Activated CD4-positive, alpha-beta T cell treated with anti-CD3 and anti-CD28 coated beads, Interleukin-2, amount 10 ng/mL, durations not matched to agents 7 days and 5 days (primary cell): ENCODE results near the gene PIGH. TPM values are rescaled to one million over a fixed set of nuclear protein-coding genes. Genes with fewer than 3 reads are reported as not detected.
A peak's percentile ranks its signal among the peaks of the same experiment; 100 is the strongest.
"Not testable (repeated sequence)": the region's sequence is repeated elsewhere in the genome, so short reads cannot be mapped to it uniquely, and the experiment has no call there.

Experiments
- CTCF ChIA-PET: fragments of 350-600 bp; sonication (Branson Sonifier 250); formaldehyde crosslinking; loops from one replicate; lab custom pipeline; 2021; ENCODE audit warnings: antibody characterized with exemption; lab: Charles Lee
- POLR2A ChIA-PET: fragments of 350-600 bp; sonication (Branson Sonifier 250); formaldehyde crosslinking; loops from one replicate; lab custom pipeline; 2021; ENCODE audit warnings: antibody characterized with exemption; lab: Charles Lee
- DNase-seq: peaks from one replicate; pipeline ENCODE4 v3.0.0-alpha.2; 2020
- H3K27ac Mint-ChIP-seq: one replicate; pipeline ENCODE4 v1.8.0; 2021; ENCODE audit warnings: mild to moderate bottlenecking, moderate library complexity, mixed read lengths
- H3K27me3 Mint-ChIP-seq: one replicate; pipeline ENCODE4 v1.8.0; 2021; ENCODE audit warnings: mixed read lengths
- H3K36me3 Mint-ChIP-seq: one replicate; pipeline ENCODE4 v1.8.0; 2021; ENCODE audit warnings: low read depth, mixed read lengths
- H3K4me1 Mint-ChIP-seq: one replicate; pipeline ENCODE4 v1.8.0; 2021; ENCODE audit warnings: mixed read lengths
- H3K4me3 Mint-ChIP-seq: one replicate; pipeline ENCODE4 v1.8.0; 2021; ENCODE audit warnings: mild to moderate bottlenecking, moderate library complexity, mixed read lengths
- H3K9me3 Mint-ChIP-seq: one replicate; pipeline ENCODE4 v1.8.0; 2021; ENCODE audit warnings: mixed read lengths
- total RNA-seq, 2 experiments: library from RNA; stranded (reverse); gene quantifications; one replicate each; pipeline ENCODE4 v1.2.3, GENCODE V29; 2021

PIGH gene
- total RNA-seq, 2 experiments from 2014 or later = 17.4 to 18.5 TPM

GRCh38 chr14:67600562-67600974 is 500 bp upstream of the PIGH start:
- H3K4me3 Mint-ChIP-seq = peak overlapping the region; percentile 92

GRCh38 chr14:67595392-67595791 is 4.7 kb downstream of the PIGH start:
- ChIA-PET CTCF (interaction anchor here (1.1 kb wide), 1 partner anchor 13 kb away, joined by 3 read pairs; no protein-coding TSS in a partner anchor), POLR2A (no interaction called here)
- no peak for DNase-seq
- no peak overlapping the region for H3K27ac Mint-ChIP-seq
- no peaks in the 10 kb centered on the region for H3K9me3 Mint-ChIP-seq
- H3K36me3 Mint-ChIP-seq = peaks cover 15% of the 10 kb centered on the region
- no peak overlapping the region for H3K4me3 Mint-ChIP-seq
- peaks cover 30% of the 10 kb centered on the region for H3K4me1 Mint-ChIP-seq
- H3K27me3 Mint-ChIP-seq = no peaks in the 10 kb centered on the region

More at GRCh38 chr14:67600562-67600974, 500 bp upstream of the PIGH start:
- H3K27me3 Mint-ChIP-seq, H3K9me3 Mint-ChIP-seq, DNase-seq: not testable (repeated sequence)
- ChIA-PET POLR2A (interaction anchor here (1.2 kb wide), 1 partner anchor 9 kb away, joined by 3 read pairs; no protein-coding TSS in a partner anchor), CTCF (interaction anchor here (0.6 to 2.5 kb wide), 33 partner anchors 8 to 244 kb away, joined by 3 to 12 read pairs (median 4); partner anchors contain the start of gene TMEM229B)
- Mint-ChIP-seq H3K36me3 (peaks cover 14% of the 10 kb centered on the region), H3K4me1 (peaks cover 40% of the 10 kb centered on the region), H3K27ac (peak overlapping the region; percentile 91)

- H3K27me3 Mint-ChIP-seq, H3K4me3 Mint-ChIP-seq, H3K9me3 Mint-ChIP-seq, H3K27ac Mint-ChIP-seq, DNase-seq, POLR2A ChIA-PET: not testable (repeated sequence)
- H3K4me1 Mint-ChIP-seq = peaks cover 18% of the 10 kb centered on the region
- CTCF ChIA-PET = interaction anchor here (1.2 to 1.7 kb wide), 2 partner anchors 11 to 13 kb away, joined by 3 to 4 read pairs; no protein-coding TSS in a partner anchor
- H3K36me3 Mint-ChIP-seq = peaks cover 17% of the 10 kb centered on the region
Measured at GRCh38 chr14:67593650-67594049, 6.4 kb downstream of the PIGH start.

GRCh38 chr14:67589204-67589770 is 10.8 kb downstream of the PIGH start:
- POLR2A ChIA-PET = no interaction called here
- Mint-ChIP-seq H3K4me3 (no peak overlapping the region), H3K4me1 (no peaks in the 10 kb centered on the region), H3K36me3 (peaks cover 11% of the 10 kb centered on the region), H3K27ac (no peak overlapping the region), H3K27me3 (no peaks in the 10 kb centered on the region), H3K9me3 (no peaks in the 10 kb centered on the region)
- DNase-seq = no peak
- CTCF ChIA-PET = interaction anchor here (0.7 to 2.4 kb wide), 3 partner anchors 11 to 151 kb away, joined by 3 to 10 read pairs (median 6); partner anchors contain the start of gene PIGH

GRCh38 chr14:67586369-67586768 is 13.7 kb downstream of the PIGH start:
- H3K4me1 Mint-ChIP-seq = peaks cover 4% of the 10 kb centered on the region
- no peak overlapping the region for H3K4me3 Mint-ChIP-seq
- H3K9me3 Mint-ChIP-seq = no peaks in the 10 kb centered on the region
- peaks cover 5% of the 10 kb centered on the region for H3K36me3 Mint-ChIP-seq
- no peak for DNase-seq
- ChIA-PET POLR2A (no interaction called here), CTCF (interaction anchor here (1.5 kb wide), 2 partner anchors 14 to 15 kb away, joined by 5 to 6 read pairs; partner anchors contain the start of gene PIGH)
- no peak overlapping the region for H3K27ac Mint-ChIP-seq
- H3K27me3 Mint-ChIP-seq = no peaks in the 10 kb centered on the region

- H3K27ac Mint-ChIP-seq = no peak overlapping the region
- no peaks in the 10 kb centered on the region for H3K9me3 Mint-ChIP-seq
- H3K27me3 Mint-ChIP-seq = no peaks in the 10 kb centered on the region
- ChIA-PET POLR2A (no interaction called here), CTCF (interaction anchor here (1.1 to 3.1 kb wide), 5 partner anchors 14 to 158 kb away, joined by 4 to 10 read pairs (median 7); partner anchors contain the start of genes PIGH and RDH12)
- peaks cover 5% of the 10 kb centered on the region for H3K36me3 Mint-ChIP-seq
- H3K4me3 Mint-ChIP-seq = no peak overlapping the region
- DNase-seq = no peak
- peaks cover 7% of the 10 kb centered on the region for H3K4me1 Mint-ChIP-seq
Measured at GRCh38 chr14:67584978-67585377, 15.1 kb downstream of the PIGH start.

- CTCF ChIA-PET = interaction anchor here (0.6 to 3.1 kb wide), 9 partner anchors 12 to 157 kb away, joined by 3 to 10 read pairs (median 5); partner anchors contain the start of genes PIGH, RDH12 and VTI1B
- Mint-ChIP-seq H3K9me3 (no peaks in the 10 kb centered on the region), H3K27me3 (no peaks in the 10 kb centered on the region), H3K4me3 (no peak overlapping the region), H3K4me1 (peaks cover 7% of the 10 kb centered on the region), H3K27ac (no peak overlapping the region), H3K36me3 (peaks cover 3% of the 10 kb centered on the region)
- DNase-seq = peak; percentile 40
- POLR2A ChIA-PET = no interaction called here
Measured at GRCh38 chr14:67583711-67584644, 16.1 kb downstream of the PIGH start.

GRCh38 chr14:67582061-67582460 is 18.0 kb downstream of the PIGH start:
- no peak for DNase-seq
- ChIA-PET POLR2A (no interaction called here), CTCF (interaction anchor here (1.0 to 2.5 kb wide), 4 partner anchors 9 to 85 kb away, joined by 3 to 8 read pairs (median 4); no protein-coding TSS in a partner anchor)
- Mint-ChIP-seq H3K36me3 (no peaks in the 10 kb centered on the region), H3K27ac (no peak overlapping the region), H3K4me3 (no peak overlapping the region), H3K4me1 (peaks cover 7% of the 10 kb centered on the region), H3K9me3 (no peaks in the 10 kb centered on the region), H3K27me3 (no peaks in the 10 kb centered on the region)

GRCh38 chr14:67581643-67582042 is 18.4 kb downstream of the PIGH start:
- Mint-ChIP-seq H3K4me3 (no peak overlapping the region), H3K27me3 (no peaks in the 10 kb centered on the region), H3K36me3 (no peaks in the 10 kb centered on the region), H3K27ac (no peak overlapping the region), H3K4me1 (peaks cover 7% of the 10 kb centered on the region), H3K9me3 (no peaks in the 10 kb centered on the region)
- POLR2A ChIA-PET = no interaction called here
- CTCF ChIA-PET = interaction anchor here (0.6 to 2.5 kb wide), 8 partner anchors 9 to 85 kb away, joined by 3 to 10 read pairs (median 4); partner anchors contain the start of gene PIGH
- no peak for DNase-seq

GRCh38 chr14:67580336-67581171 is 19.5 kb downstream of the PIGH start:
- Mint-ChIP-seq H3K27ac (no peak overlapping the region), H3K9me3 (no peaks in the 10 kb centered on the region), H3K4me3 (no peak overlapping the region), H3K36me3 (no peaks in the 10 kb centered on the region), H3K4me1 (peaks cover 7% of the 10 kb centered on the region), H3K27me3 (no peaks in the 10 kb centered on the region)
- ChIA-PET POLR2A (no interaction called here), CTCF (interaction anchor here (0.9 to 2.5 kb wide), 6 partner anchors 9 to 154 kb away, joined by 3 to 10 read pairs (median 4); partner anchors contain the start of gene PIGH)
- DNase-seq = no peak

GRCh38 chr14:67579636-67580035 is 20.4 kb downstream of the PIGH start:
- Mint-ChIP-seq H3K4me3 (no peak overlapping the region), H3K4me1 (peaks cover 7% of the 10 kb centered on the region), H3K36me3 (no peaks in the 10 kb centered on the region), H3K9me3 (no peaks in the 10 kb centered on the region), H3K27me3 (no peaks in the 10 kb centered on the region), H3K27ac (no peak overlapping the region)
- DNase-seq = no peak
- CTCF ChIA-PET = interaction anchor here (1.4 to 2.5 kb wide), 3 partner anchors 8 to 14 kb away, joined by 4 to 10 read pairs (median 8); no protein-coding TSS in a partner anchor
- POLR2A ChIA-PET = no interaction called here
